Left hindlimb (tissue), 1 donor: ENCODE measurements around the gene TMEM238.

ENCODE experiments used
- DNase-seq: peaks from one replicate; pipeline ENCODE4 v3.0.0-alpha.2; 2018

The TMEM238 gene

DNA sequence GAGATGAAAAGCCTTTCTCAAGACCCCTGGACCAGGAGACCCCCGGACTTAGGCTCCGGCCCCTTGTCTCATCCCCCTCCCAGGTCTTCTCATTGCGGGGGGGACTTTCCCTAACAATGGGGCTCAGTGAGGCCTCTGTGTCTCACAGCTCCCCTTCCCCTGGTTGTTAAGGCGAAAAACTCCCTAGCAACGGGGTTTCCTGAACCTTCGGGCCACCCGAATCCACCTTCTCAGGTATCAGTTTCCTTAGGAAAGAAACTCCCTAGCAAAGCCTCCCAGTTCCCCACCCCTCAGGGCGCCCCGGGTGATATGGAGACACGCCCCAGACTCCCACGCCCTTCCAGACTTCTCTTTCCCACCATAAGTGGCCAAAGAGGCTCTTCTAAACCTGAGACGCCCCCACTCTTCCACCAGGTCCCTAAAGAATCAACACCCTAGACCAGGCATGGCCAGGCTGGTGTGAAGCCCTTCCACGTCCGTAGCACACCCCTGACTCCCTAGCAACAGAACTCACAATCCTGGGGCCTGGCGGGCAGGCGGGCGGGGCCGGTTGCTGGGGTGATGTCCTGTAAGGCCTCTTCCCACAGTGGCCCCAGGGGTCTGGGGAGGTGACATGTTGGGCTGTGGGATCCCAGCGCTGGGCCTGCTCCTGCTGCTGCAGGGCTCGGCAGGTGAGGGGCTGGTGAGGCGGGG is 7.7 kb downstream of the TMEM238 start, which contains the start of gene TMEM190:
Gene TMEM190 (plus strand): TSS at position 586 of the 693 bp plus-strand sequence. CDS start 28 bp downstream, at position 614.
- no peak for DNase-seq

DNA sequence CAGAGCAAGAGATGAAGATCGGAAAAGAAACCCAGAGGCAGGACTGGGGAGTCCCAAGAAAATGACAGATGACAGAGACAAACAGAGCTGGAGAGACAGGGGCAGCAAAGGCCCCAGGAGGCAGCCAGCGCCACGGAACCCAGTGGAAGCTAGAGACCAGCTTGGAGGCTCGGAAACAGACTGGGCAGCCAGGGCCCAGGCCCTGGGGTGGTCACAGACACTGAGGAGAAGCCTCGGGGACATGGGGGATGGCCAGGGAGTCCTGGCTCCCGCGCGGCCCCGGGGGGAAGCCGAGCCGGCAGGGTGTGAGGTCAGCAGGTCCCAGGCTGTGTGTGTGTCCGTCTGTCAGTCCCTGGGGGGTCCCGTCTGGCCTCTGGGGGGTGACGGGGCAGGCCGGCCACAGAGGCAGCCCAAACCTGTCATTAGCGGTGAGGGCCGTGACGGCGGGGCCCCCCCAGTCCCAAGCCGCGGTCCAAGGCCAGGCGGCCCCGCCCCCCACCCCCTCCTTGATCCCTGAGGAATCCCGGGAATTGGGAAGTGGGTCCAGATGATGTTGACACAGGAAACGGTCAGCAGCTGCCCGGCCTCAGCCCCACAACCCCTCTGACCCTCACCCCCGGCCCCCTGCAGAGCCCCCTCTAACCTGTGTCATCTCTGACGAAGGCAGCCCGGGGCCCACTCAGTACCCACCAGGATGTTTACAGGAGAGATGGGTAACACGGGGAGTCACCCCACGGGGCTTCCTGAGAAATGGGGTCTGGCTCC is 9.9 kb downstream of the TMEM238 start:
- DNase-seq, result peak; percentile 58

GRCh38 chr19:55373306-55373992 is 10.6 kb downstream of the TMEM238 start:
- no peak for DNase-seq

- no peak for DNase-seq
Observed at GRCh38 chr19:55372316-55373081, 11.6 kb downstream of the TMEM238 start.

- DNase-seq, result no peak
Observed at GRCh38 chr19:55370305-55370988, 13.6 kb downstream of the TMEM238 start, which contains the start of gene IL11. Gene IL11, minus strand, starts transcription at chr19:55370463. Its CDS starts 153 bp downstream, at chr19:55370310.

DNA sequence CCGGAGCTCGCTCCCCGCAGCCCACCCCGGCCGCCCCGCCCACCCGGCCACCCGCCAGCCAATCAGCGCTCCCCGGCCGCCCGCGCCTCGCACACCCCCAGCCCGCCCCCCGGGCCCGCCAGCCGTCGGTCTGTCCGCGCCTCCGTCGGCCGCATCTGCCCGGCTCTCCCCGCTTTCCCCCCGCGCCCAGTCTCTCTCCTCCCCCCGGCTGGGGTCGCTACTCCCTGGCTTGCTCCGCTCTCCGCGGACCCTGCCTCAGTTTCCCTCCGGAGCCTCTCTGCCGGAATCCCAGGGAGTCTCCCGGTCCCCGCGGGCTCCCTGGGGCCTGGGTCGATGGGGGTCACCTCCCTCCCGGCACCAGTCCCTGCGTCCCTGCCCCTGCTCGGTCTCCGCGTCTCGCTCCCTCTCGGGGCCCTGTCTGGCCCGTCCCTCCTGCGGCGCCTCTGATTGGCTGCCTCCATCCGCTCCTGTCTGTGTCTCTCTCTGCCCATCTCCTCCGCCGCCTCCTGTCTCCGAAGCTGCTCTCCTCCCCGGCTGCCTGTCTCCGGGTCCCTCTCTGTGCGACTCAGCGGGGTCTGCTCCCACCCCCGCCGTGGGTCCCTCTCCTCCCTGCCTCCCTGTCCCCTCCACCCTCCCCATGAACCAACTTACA is 14.3 kb downstream of the TMEM238 start:
- DNase-seq, result no peak

DNA sequence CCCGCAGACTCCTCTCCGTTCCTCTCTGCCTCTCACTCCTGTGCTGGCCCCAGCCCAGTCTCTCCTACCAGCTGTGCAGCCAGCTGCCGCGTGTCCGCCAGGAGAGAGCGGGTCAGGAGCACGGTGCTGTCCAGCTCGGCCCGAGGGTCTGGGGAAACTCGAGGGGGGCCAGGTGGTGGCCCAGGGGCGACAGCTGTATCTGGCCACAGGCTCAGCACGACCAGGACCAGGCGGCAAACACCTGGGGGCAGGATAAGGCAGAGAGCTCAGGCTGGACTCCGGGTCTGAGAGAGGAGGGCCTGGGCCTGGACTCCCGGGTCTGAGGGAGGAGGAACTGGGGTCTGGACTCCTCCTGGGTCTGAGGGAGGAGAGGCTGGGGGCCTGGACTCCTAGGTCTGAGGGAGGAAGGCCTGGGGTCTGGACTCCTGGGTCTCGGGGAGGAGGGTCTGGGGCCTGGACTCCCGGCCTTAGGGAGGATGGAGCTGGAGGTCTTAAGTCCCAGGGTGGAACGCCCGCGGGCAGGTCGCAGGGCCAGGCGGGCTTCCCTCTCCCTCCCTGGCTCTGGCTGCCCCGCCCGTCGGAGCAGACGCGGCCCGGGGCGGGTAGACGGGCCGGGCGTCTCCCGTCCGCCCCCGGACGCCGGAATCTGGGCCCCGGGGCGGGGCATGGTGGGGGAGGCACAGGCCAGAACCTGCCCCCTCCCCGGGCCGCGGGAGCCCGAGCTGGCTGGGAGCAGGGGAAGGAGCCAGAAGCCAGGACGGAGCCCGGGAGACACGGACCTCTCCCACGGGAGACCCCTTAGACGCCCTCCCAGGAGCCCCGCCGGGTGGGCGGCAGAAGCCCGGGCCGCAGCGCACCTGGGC is 15.2 kb downstream of the TMEM238 start:
- DNase-seq, result peak; percentile 53

DNA sequence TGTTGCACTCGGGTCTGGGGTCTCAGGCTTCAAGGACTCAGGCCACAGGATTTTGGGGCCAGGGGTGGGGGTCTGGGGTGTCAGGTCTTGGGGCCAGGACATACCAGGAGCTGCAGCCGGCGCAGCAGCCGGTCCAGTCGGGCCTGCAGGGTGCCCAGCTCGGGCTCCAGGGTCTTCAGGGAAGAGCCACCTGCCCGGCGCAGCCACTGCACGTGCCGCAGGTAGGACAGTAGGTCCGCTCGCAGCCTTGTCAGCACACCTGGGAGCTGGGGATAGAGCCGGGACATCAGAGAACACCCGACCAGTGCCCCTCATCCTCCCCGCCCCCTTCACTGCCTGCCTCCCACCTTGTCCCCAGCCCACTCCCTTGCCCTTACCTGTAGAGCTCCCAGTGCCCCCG is 16.0 kb downstream of the TMEM238 start:
- DNase-seq, result no peak

DNA sequence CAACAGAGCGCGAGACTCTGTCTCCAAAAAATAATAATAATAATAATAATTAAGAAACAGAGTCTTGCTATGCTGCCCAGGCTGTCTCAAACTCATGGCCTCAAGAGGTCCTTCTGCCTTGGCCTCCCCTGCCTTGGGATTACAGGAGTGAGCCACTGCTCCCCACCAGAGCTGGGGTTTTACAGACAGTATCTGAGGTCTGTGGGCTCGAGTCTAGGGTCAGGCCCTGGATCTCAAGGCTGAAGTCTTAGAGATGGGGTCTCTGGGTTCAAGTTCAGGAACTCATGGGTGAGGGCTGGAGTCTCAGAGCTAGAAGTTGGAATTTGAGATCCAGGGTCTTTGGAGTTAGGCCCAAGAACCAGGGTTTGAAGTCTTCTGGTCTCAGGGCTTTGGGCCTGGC is 17.3 kb downstream of the TMEM238 start:
- DNase-seq, result no peak

DNA sequence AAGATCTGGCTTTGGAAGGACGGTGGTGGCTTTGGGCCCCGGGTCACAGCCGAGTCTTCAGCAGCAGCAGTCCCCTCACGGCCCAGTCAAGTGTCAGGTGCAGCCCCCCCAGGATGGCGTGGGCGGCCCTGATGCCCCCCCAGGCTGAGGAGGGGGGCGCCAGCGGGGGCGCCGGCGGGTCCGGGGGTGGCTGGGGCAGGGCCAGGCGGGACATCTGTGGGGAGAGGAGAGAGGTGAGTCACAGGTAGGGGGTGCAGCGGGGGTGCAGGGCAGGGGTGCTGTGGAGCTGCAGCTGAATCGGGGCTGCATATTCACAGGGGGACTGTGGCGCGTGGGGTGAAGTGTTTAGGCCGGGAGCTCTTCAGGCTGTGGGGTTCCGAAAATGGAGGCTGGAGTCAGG is 18.1 kb downstream of the TMEM238 start:
- DNase-seq, result no peak

GRCh38 chr19:55365245-55365644 is 18.8 kb downstream of the TMEM238 start:
- DNase-seq, result no peak

DNA sequence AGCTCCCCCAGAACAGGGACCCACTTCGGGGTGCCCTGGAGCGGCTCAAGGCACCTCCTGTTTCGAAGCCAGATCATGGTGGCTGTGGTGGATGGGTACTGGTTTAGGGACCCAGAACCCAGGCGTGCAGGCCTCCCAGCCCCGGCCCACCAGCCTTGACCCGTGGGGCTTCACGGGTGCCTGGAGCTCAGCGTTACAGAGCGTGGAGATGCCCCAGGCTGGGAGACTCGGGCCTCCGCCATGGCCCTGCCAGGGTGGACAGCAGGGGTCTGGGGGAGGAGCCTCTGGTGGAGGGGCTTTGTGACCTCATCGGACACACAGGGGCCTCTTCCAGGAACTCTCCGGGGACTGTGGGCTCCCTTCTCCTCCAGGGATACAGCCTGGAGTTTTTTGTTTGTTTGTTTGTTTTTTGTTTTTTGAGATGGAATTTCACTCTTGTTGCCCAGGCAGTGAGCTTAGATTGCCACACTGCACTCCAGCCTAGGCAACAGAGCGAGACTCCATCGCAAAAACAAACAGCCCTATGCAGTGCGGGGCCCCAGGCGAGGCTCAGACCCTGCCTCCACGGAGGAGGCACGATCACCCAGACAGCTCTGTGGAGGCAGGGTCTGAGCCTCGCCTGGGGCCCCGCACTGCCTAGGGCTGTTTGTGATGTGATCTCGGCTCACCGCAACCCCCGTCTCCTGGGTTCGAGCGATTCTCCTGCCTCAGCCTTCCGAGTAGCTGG is 20.9 kb downstream of the TMEM238 start, which contains the start of gene GARIN5B:
Gene GARIN5B (minus strand): TSS at position 271 of the 727 bp plus-strand sequence. CDS start 194 bp downstream, at position 77.
- DNase-seq, result no peak

DNA sequence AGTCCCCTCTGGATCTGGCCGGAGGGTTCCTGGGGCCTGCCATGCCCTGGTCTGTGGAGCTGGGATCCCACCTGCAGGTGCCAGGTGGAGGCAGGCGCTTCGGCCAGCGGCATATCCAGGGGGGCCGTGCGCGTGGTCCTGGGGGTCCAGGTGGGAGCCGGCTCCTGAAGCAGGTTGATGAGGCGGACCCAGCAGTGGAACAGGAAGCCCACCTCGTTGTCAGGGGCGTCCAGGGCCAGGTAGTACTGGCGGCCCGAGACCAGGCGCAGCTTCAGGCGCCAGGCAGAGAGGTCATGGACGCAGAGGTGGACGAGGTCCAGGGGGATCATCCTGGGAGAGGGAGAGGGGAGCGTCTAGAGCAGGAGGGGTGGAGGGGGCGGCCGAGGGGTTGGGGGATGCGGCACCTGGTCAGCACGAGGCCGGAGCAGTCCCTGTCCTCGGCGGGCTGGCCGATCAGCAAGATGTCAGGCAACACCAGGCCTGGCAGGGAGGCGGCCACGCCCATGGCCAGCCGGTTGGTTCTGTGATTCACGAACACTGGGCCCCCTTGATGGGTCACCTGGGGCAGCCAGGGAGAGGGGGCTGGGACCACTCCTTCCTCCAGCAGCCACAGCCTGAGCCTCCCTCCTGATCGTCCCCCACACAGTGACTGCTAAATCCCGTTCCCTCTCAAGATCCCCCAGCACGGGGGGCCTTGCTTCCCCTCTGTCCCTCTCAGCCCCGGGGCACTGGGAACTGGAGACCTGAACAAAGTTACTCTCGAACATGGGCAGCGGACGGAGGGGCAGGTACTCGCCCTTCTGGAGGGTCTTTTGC is 21.7 kb downstream of the TMEM238 start:
- DNase-seq, result no peak

DNA sequence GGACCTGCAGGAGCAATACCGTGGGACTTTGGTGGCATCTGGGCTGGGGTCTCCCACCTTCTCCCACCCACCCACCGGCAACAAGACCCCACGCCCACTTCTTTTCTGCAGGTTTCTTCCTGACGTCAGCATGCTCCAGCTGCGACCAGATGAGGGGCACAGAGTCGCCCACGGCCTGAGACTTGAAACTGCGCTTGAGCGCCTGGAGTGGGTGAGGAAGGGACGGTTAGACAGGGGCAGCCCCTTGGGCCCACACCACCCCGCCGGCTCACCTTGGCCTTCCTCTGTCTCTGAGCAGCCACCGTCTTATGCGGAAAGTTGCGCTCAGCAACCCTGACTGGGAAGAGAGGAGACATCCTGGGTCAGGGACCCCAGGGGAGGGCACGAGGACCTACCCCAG is 23.2 kb downstream of the TMEM238 start:
- DNase-seq, result no peak

GRCh38 chr19:55358943-55359908 is 24.9 kb downstream of the TMEM238 start:
- DNase-seq, result no peak

DNA sequence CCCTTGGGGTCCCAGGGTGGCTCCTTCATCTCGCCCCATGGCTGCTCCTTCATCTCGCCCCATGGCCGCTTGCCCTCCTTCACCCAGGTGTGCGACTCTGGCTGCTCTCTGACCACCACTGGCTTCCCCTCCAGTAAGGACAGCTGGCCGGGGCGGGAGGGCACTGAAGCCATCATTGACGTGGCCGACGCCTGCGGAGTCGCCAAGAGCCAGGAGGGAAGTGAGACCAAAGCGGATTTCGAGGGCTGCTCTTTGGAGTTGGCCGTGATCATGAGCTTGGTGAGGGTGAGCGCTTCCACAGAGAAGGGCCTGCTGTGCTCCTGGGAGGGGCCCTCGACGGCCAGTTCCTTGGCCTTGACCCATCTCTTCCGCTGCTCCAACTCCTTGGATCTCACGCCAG is 25.6 kb downstream of the TMEM238 start:
- DNase-seq, result no peak

GRCh38 chr19:55355213-55355821 is 28.8 kb downstream of the TMEM238 start:
- no peak for DNase-seq
